ENCODE results near the gene KRT77.

GRCh38 chr12:52696588-52696987 is 6.7 kb downstream of the KRT77 start:
- TF ChIP-seq ZC3H10 (CRISPR knock-in tag; IDR thresholded peaks at IDR 0.05): no peak
- no peak for TF ChIP-seq ZFP30 (CRISPR knock-in tag; IDR thresholded peaks at IDR 0.05)
- no peak for TF ChIP-seq BACH2 (CRISPR knock-in tag; IDR thresholded peaks at IDR 0.05; ENCODE audit: borderline replicate concordance)

Measured in SK-N-SH treated with all-trans-retinoic acid at 6 μM for 48 hours (cell line).